Measurements from ENCODE around the gene TEX264. TPM values are rescaled to one million over a fixed set of nuclear protein-coding genes. Genes with fewer than 3 reads are reported as not detected.

The TEX264 gene
- total RNA-seq, 6 experiments from 2014 or later = 39.2 to 56.3 (median 42.2) TPM

DNA sequence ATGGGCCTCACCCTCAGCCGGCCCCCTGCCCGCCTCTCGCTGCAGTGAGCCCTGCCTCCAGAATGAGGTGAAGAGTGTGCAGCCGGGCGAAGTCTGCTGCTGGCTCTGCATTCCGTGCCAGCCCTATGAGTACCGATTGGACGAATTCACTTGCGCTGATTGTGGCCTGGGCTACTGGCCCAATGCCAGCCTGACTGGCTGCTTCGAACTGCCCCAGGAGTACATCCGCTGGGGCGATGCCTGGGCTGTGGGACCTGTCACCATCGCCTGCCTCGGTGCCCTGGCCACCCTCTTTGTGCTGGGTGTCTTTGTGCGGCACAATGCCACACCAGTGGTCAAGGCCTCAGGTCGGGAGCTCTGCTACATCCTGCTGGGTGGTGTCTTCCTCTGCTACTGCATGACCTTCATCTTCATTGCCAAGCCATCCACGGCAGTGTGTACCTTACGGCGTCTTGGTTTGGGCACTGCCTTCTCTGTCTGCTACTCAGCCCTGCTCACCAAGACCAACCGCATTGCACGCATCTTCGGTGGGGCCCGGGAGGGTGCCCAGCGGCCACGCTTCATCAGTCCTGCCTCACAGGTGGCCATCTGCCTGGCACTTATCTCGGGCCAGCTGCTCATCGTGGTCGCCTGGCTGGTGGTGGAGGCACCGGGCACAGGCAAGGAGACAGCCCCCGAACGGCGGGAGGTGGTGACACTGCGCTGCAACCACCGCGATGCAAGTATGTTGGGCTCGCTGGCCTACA lies 44.4 kb downstream of the TEX264 start:
- Mint-ChIP-seq H3K4me1 (ENCODE audit: low read depth) (no peaks in the 10 kb centered on the region), H3K27ac (no peak overlapping the region), H3K4me3 (no peak overlapping the region), H3K36me3 (ENCODE audit: low read depth) (no peaks in the 10 kb centered on the region), H3K27me3 (ENCODE audit: insufficient read depth) (peaks cover 14% of the 10 kb centered on the region), H3K9me3 (no peaks in the 10 kb centered on the region)
- TF ChIP-seq, protein P1, sequence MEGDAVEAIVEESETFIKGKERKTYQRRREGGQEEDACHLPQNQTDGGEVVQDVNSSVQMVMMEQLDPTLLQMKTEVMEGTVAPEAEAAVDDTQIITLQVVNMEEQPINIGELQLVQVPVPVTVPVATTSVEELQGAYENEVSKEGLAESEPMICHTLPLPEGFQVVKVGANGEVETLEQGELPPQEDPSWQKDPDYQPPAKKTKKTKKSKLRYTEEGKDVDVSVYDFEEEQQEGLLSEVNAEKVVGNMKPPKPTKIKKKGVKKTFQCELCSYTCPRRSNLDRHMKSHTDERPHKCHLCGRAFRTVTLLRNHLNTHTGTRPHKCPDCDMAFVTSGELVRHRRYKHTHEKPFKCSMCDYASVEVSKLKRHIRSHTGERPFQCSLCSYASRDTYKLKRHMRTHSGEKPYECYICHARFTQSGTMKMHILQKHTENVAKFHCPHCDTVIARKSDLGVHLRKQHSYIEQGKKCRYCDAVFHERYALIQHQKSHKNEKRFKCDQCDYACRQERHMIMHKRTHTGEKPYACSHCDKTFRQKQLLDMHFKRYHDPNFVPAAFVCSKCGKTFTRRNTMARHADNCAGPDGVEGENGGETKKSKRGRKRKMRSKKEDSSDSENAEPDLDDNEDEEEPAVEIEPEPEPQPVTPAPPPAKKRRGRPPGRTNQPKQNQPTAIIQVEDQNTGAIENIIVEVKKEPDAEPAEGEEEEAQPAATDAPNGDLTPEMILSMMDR (IDR thresholded peaks at IDR 0.05) = no peak
- DNase-seq = no peak

DNA sequence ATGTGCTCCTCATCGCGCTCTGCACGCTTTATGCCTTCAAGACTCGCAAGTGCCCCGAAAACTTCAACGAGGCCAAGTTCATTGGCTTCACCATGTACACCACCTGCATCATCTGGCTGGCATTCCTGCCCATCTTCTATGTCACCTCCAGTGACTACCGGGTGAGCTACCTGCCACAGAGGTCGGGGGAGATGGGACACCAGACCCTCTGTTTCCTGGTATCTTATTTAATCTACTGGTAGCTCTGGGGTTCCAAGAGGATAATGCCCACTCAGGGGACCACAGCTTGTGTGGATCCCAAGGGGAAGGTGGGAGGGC lies 44.9 kb downstream of the TEX264 start:
- peaks cover 15% of the 10 kb centered on the region for H3K27me3 Mint-ChIP-seq (ENCODE audit: insufficient read depth)
- TF ChIP-seq, protein P1 (IDR thresholded peaks at IDR 0.05) = no peak
- H3K27ac Mint-ChIP-seq = no peak overlapping the region
- H3K4me3 Mint-ChIP-seq = no peak overlapping the region
- H3K4me1 Mint-ChIP-seq (ENCODE audit: low read depth) = no peaks in the 10 kb centered on the region
- no peak for DNase-seq
- H3K36me3 Mint-ChIP-seq (ENCODE audit: low read depth) = no peaks in the 10 kb centered on the region
- no peaks in the 10 kb centered on the region for H3K9me3 Mint-ChIP-seq

DNA sequence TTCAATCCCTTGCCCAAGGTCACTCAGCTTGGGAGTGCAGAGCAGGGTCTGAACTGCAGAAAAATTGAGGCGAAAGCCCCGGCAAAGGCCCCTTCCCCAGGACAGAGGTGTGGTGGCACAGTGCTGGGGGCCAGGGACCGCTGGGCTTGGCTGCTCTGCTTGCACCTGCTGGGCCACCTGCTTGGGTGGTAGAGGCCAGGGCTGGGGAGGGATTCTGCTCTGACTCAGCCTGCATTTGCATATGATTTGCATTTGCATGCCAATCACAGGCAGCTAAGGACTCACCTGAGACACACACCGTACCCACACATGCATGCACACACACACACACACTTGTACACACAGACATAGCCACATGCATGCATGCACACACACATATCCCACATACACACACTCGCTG lies 45.8 kb downstream of the TEX264 start:
- no peaks in the 10 kb centered on the region for H3K36me3 Mint-ChIP-seq (ENCODE audit: low read depth)
- peaks cover 12% of the 10 kb centered on the region for H3K27me3 Mint-ChIP-seq (ENCODE audit: insufficient read depth)
- no peaks in the 10 kb centered on the region for H3K4me1 Mint-ChIP-seq (ENCODE audit: low read depth)
- no peak for DNase-seq
- TF ChIP-seq, protein P1 (IDR thresholded peaks at IDR 0.05) = no peak
- no peaks in the 10 kb centered on the region for H3K9me3 Mint-ChIP-seq
- H3K27ac Mint-ChIP-seq = no peak overlapping the region
- H3K4me3 Mint-ChIP-seq = no peak overlapping the region

DNA sequence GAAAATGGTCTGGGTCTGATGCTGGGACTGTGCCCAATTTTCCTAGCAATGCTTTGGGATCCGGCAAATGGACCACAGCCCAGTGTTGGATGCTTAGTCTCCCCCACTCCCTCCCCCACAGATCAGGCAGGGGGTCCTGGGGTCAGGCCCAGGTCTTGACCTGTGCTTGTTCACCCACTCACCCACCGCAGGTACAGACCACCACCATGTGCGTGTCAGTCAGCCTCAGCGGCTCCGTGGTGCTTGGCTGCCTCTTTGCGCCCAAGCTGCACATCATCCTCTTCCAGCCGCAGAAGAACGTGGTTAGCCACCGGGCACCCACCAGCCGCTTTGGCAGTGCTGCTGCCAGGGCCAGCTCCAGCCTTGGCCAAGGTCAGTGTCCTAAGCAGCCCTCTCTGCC lies 46.4 kb downstream of the TEX264 start:
- Mint-ChIP-seq H3K4me1 (ENCODE audit: low read depth) (no peaks in the 10 kb centered on the region), H3K9me3 (no peaks in the 10 kb centered on the region), H3K27me3 (ENCODE audit: insufficient read depth) (peaks cover 10% of the 10 kb centered on the region), H3K36me3 (ENCODE audit: low read depth) (no peaks in the 10 kb centered on the region), H3K27ac (no peak overlapping the region), H3K4me3 (no peak overlapping the region)
- no peak for DNase-seq
- TF ChIP-seq, protein P1 (IDR thresholded peaks at IDR 0.05) = no peak

DNA sequence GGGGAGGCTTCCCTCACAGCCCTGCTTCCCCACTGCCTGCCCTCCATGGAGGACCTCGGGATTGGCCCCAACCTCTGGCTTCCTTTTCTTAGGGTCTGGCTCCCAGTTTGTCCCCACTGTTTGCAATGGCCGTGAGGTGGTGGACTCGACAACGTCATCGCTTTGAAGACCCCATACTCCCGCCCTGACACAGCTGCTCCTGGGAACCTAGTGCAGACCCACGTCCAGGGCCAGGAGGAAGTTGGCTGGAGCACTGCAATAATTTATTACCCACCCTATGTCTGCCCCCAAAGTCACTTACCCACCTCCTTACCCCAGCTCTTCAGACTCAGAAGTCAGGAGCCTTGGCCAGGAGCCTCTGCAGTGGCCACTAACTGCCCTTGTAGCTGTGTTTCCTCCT lies 46.9 kb downstream of the TEX264 start:
- no peaks in the 10 kb centered on the region for H3K4me1 Mint-ChIP-seq (ENCODE audit: low read depth)
- H3K9me3 Mint-ChIP-seq = no peaks in the 10 kb centered on the region
- H3K27ac Mint-ChIP-seq = no peak overlapping the region
- H3K4me3 Mint-ChIP-seq = no peak overlapping the region
- DNase-seq = no peak
- TF ChIP-seq, protein P1 (IDR thresholded peaks at IDR 0.05) = no peak
- H3K27me3 Mint-ChIP-seq (ENCODE audit: insufficient read depth) = peaks cover 11% of the 10 kb centered on the region
- no peaks in the 10 kb centered on the region for H3K36me3 Mint-ChIP-seq (ENCODE audit: low read depth)

Data from HFFc6 (cell line).